ENCODE measurements around the gene ALLC.
"Not testable (repeated sequence)": the region's sequence is repeated elsewhere in the genome, so short reads cannot be mapped to it uniquely, and the experiment has no call there.

ALLC gene

GRCh38 chr2:3626118-3626811 is 31.7 kb upstream of the ALLC start:
- no peak for DNase-seq

DNA sequence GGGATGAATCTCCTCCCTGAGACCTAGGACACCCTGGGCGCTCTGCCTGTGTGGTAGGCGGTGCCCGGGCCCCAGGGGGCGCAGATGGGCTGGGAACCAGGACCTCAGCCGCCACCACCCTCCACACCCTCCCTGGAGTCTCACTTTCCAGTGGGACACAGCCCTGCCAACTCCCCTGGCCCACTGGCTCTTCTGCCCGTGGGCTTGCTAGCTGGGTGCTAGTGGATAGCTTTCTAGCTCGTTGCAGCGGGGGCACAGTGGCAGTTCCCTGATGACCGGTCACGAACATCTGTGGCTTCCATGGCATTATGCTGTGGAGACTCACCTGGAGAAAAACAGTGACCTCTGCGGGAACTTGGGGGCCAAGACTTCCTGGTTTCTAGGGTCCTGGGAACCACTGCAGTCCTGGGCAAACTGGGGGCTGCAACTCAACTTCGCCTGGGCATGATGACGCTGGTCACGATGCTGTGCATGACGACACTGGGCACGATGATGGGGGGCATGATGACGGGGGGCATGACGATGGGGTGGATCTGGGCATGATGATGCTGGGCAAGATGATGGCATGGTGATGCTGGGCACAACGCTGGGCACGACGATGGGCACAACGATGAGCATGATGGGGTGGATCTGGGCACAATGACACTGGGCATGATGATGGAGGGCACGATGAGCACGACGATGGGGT is 31.0 kb upstream of the ALLC start:
- no peak for DNase-seq

DNA sequence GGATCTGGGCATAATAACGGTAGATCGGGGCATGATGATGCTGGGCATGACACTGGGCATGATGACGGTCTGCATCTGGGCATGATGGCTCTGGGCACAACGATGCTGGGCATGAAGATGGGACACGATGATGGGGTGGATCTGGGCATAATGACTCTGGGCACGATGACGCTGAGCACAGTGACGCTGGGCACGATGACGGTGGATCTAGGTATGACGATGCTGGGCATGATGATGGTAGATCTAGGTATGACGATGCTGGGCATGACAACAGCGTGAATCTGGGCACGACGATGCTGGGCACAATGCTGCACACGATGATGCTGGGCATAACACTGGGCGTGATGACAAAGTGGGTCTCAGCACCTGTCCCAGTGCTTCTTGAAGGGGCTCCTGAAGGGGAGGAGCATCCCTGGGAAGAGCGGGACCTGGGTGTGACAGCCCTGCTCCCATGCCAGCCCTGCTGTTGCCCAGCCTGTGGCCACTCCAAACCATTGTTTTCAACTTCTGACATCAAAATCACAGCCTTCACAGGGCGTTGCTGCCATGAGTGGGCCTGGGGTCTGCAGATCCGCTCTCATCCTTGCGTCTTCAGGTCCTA is 30.4 kb upstream of the ALLC start:
- DNase-seq, result no peak

DNA sequence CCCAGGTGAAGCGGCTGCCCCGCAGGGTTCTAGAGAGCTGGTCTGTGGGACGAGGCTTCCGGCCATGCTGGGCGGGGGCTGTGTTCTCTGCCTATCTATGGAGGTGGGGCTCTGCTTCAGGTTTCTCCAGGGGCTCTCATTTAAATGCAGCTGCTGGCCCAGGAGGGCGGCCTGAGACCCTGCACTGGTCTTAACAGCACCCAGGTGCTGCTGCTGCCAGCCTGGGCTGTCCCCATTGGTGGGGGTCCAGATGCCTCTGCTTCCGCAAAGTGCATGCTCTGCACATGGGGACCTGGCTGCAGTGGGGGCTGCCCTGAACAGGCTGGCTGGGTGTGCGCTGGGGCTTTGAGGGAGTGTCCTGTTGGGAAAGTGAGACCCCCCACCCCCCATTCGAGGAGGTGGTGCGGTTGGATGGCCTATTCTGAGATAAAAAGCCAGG is 29.7 kb upstream of the ALLC start:
- no peak for DNase-seq

- no peak for DNase-seq
Measured at GRCh38 chr2:3628800-3629199, 29.2 kb upstream of the ALLC start.

GRCh38 chr2:3630631-3631030 is 27.4 kb upstream of the ALLC start:
- DNase-seq, result no peak

DNA sequence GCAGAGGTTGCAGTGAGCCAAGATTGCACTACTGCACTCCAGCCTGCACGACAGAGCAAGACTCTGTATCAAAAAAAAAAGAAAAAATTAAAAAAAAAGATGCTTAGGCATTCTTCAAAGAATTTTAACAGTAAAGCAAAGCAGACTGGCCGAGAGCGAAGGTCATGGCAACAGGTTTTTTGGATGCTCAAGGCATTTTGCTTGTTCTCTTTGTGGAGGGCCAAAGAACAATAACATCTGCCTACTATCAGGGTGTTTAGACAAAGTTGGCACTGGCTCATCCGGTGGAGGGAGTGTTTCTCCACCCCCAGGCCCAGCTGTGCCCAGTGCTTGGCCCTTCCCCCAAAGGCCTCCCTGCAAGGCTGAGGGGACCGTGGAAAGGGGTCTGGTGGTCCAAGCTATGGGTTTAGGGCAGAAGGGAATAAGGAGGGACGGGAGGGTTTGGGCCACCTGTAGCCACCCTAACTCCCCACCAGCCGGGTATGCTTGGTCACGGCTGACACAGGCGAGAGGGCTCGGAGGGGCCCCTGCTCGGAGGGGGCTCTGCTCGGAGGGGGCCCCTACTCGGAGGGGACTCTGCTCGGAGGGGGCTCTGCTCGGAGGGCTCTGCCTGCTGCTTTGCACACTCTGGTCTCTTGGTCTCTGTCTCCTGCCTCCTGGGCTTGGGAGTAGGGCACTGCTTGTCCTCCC is 26.7 kb upstream of the ALLC start:
- DNase-seq, result no peak

GRCh38 chr2:3631851-3632659 is 25.9 kb upstream of the ALLC start:
- no peak for DNase-seq

DNA sequence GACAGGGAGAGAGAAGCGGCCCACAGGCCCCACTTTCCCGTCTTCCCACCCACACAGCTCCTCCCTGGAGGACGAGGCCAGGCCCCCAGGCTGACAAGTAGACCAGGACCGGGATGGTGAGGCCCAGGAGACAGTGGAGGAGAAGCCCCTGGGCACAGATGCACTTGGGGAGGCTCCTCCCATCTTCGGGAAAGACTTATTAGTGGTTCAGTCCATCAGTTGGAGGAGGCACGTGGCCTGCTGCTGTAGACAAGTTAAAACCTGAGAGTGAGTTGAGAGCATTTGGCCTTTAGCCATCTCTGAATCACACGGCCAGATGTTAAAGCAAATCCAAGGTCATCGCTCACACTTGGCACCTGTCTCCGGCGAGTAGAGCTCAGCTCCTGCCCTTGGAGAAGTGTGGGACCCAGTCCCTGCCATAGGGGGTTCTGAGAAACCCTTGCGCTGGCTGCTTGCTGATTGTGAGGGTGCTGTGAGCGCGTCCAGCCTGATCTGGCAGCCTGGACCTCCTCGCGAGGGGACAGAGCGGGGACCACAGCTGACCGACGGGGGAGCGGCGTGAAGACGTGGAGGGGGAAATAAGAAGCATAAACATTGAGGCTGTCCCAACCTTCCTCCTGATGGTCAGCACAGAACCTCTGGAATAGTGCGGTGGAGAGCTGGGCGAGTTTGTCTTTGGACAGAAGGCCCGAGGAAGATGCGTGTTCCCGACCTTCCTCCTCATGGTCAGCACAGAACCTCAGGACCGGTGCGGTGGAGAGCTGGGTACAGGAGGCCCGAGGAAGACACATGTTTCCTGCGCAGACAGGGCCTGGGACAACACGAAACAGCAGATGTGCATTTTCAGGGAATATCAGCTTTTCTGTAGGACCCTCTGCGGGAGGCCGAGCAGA is 24.7 kb upstream of the ALLC start:
- DNase-seq, result no peak

DNA sequence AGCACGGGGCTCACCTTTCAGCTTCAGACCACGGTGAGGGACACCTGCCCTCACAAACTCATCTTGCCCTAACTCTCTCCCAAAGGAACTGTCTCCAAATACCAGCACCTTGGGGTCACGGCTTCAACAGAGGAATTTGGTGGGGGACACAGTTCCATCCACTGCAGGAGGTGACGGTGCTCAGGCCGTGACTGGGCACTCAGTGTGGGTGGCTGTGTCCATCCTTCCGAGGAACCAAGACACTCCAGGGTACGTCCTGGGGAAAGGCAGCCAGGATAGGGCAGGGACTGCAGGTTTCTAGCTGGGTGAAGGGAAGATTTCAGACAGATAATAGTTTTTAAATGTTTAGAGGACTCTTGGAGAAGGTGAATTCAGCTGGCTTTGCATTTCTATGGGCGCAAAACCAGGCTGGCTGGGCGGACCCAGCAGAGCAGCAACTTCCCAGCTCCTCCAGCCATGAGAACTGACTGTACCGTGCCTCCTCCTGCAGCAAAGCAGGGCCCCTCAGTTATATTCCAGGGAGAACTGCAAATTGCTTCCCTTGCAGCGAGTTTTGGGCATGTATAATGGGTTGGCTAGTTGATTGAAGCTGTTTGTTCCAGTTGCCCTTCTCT is 23.9 kb upstream of the ALLC start:
- no peak for DNase-seq

GRCh38 chr2:3634596-3635121 is 23.3 kb upstream of the ALLC start:
- DNase-seq, result no peak

- no peak for DNase-seq
Measured at GRCh38 chr2:3635171-3635974, 22.6 kb upstream of the ALLC start.

DNA sequence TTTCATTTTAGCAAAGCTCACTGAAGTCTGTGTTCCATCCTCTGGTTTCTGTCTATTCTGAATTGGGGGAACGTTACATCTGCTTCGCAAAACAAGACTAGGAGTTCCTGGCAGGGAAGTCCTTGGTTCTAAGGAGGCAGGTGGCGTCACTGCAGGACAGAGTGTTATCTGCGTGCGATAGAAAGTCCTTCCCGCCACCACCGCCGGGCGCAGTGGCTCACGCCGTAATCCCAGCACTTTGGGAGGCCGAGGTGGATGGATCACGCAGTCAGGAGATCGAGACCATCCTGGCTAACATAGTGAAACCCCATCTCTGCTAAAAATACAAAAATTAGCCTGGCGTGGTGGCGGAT is 22.0 kb upstream of the ALLC start:
- not testable (repeated sequence) for DNase-seq

DNA sequence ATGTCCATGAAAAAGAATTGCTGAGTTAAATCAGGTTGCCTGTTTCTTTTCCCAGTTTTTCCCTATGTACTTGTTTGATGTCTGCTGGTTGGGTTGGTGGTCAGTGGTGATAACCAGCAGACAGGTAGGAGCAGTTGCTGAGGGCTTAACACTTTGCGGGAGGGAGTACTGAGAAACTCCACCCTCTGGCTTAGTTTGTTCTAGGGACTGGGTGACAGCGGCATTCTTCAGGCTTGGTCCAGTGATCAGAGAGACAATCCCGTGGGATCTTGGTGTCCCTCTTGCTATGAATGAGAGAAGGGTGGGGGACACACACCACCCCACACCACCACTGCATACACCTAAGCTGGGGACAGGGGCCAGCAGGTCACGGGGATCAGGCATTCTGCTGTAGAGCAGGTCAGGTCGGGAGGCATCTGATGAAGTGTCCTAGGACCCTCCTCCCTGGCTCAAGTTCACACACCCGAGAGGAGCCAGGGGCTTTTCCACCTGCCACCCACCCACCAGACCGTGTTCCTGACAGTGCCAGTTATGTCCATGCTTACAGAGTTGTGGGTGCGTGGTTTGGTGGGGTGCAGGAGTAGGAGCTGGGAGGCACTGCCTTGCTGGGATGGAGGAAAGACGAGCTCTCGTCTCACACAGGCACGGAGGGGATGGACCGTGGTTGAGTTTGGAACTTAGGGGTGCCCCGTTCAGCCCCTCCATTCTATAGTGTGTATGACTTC is 21.3 kb upstream of the ALLC start:
- no peak for DNase-seq

GRCh38 chr2:3637311-3637675 is 20.7 kb upstream of the ALLC start:
- no peak for DNase-seq

GRCh38 chr2:3637692-3638455 is 20.1 kb upstream of the ALLC start:
- no peak for DNase-seq

DNA sequence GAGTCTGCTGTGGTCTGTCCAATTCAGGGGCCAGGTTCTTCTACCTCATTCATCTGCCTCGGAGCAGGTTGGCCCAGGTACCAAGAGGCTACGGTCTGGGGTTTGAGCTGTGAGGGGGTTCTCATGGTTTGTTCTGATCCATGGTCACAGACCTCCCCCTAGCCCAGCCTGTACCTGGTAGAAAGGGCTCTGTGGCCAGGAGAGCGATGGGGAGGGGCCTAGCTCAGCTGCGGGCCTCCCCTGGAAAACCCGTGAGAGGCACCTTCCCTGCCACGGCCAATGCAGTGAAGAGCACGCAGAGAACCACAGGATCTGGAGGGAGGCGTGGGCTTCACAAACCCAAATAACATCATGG is 19.6 kb upstream of the ALLC start:
- DNase-seq, result no peak

Data from amygdala (tissue), 56 donors.